B cell (primary cell): ENCODE results near the gene ADGRA3. TPM values are rescaled to one million over a fixed set of nuclear protein-coding genes. Genes with fewer than 3 reads are reported as not detected.

ENCODE experiments used
- ATAC-seq: fragments of 200-7000 bp; cut with Tn5 transposase; one replicate; pipeline ENCODE4 v1.10.0; 2021; ENCODE audit warnings: low read depth, mild to moderate bottlenecking, moderate number of reproducible peaks, moderate library complexity
- CTCF ChIA-PET: fragments of 350-600 bp; sonication (Branson Sonifier 250); formaldehyde crosslinking; loops from one replicate; lab custom pipeline; 2021; ENCODE audit warnings: antibody characterized with exemption, inconsistent platforms; lab: Charles Lee
- POLR2A ChIA-PET: fragments of 350-600 bp; sonication (Branson Sonifier 250); formaldehyde crosslinking; loops from one replicate; lab custom pipeline; 2021; ENCODE audit warnings: antibody characterized with exemption; lab: Charles Lee
- DNase-seq: peaks from one replicate; pipeline ENCODE4 v3.0.0; 2013
- H2AFZ ChIP-seq: 2 replicates; pipeline ENCODE4 v1.6.1; 2012; ENCODE audit warnings: mild to moderate bottlenecking, low read depth, low read length; ENCODE audit not compliant: insufficient read depth, poor library complexity, severe bottlenecking
- H3K27ac ChIP-seq, 2 donors: 1 replicate in 1 of 2; 2 replicates in 1 of 2; pipeline ENCODE4 v1.5.1; 2012 to 2013; ENCODE audit warnings: low read length in 2 of 2, mild to moderate bottlenecking in 2 of 2, moderate library complexity in 1 of 2
- H3K27me3 ChIP-seq, 4 experiments: fragments of 200-600 bp in 1 of 4; sonication (generic) in 1 of 4; replicated peaks in 1 of 4; 1 replicate in 2 of 4; 2 replicates in 2 of 4; pipeline versions ENCODE4 v1.6.1 to v1.7.0; 2013 to 2016; ENCODE audit warnings: low read length in 3 of 4, mild to moderate bottlenecking in 2 of 4, mixed read lengths in 1 of 4, moderate library complexity in 1 of 4; ENCODE audit not compliant: insufficient read depth in 4 of 4, control insufficient read depth in 3 of 4; ENCODE audit errors: control extremely low read depth in 1 of 4
- H3K36me3 ChIP-seq, 2 experiments: replicated peaks in 1 of 2; 1 replicate in 1 of 2; 2 replicates in 1 of 2; pipeline versions ENCODE4 v1.6.1 to v1.7.1; 2013; ENCODE audit warnings: low read length in 1 of 2; ENCODE audit not compliant: insufficient read depth in 2 of 2, control insufficient read depth in 1 of 2; ENCODE audit errors: control extremely low read depth in 1 of 2, extremely low read depth in 1 of 2
- H3K4me1 ChIP-seq, 2 donors: fragments of 200-600 bp in 1 of 2; sonication (generic) in 1 of 2; 1 replicate in 1 of 2; 2 replicates in 1 of 2; pipeline versions ENCODE4 v1.5.1 to v1.6.1; 2013 to 2017; ENCODE audit warnings: low read length in 2 of 2; ENCODE audit not compliant: control insufficient read depth in 2 of 2, insufficient read depth in 2 of 2
- H3K4me2 ChIP-seq: replicated peaks from 2 replicates; pipeline ENCODE3; 2012; ENCODE audit warnings: mild to moderate bottlenecking, low read depth, low read length; ENCODE audit not compliant: poor library complexity, severe bottlenecking
- H3K4me3 ChIP-seq, 5 experiments: fragments of 200-600 bp in 1 of 5; sonication (generic) in 1 of 5; 1 replicate in 3 of 5; 2 replicates in 2 of 5; pipeline versions ENCODE4 v1.5.1 to v1.7.0; 2011 to 2016; ENCODE audit warnings: low read length in 4 of 5, mild to moderate bottlenecking in 4 of 5, low read depth in 2 of 5, control low read depth in 1 of 5, moderate library complexity in 1 of 5; ENCODE audit not compliant: insufficient read depth in 1 of 5; ENCODE audit errors: control extremely low read depth in 1 of 5, extremely low read depth in 1 of 5
- H3K79me2 ChIP-seq: fragments of 200-600 bp; sonication (generic); one replicate; pipeline ENCODE4 v1.6.0; 2016; ENCODE audit warnings: low read length; ENCODE audit not compliant: control insufficient read depth, insufficient read depth
- H3K9ac ChIP-seq: fragments of 200-600 bp; sonication (generic); 2 replicates; pipeline ENCODE4 v1.6.1; 2017; ENCODE audit warnings: mild to moderate bottlenecking, low read length, moderate library complexity
- H3K9me3 ChIP-seq, 3 donors: one replicate each; pipeline versions ENCODE4 v1.6.1 to v1.7.1; 2013; ENCODE audit warnings: low read length in 2 of 3; ENCODE audit not compliant: control insufficient read depth in 2 of 3, insufficient read depth in 1 of 3; ENCODE audit errors: control extremely low read depth in 1 of 3
- H4K20me1 ChIP-seq: 2 replicates; pipeline ENCODE4 v1.6.0; 2012; ENCODE audit warnings: mild to moderate bottlenecking, low read length; ENCODE audit not compliant: insufficient read depth, control insufficient read depth, poor library complexity, severe bottlenecking
- H3K27ac Mint-ChIP-seq: one replicate; pipeline ENCODE4 v1.8.0; 2021; ENCODE audit warnings: mixed read lengths
- H3K27me3 Mint-ChIP-seq: one replicate; pipeline ENCODE4 v1.8.0; 2021; ENCODE audit warnings: mixed read lengths
- H3K4me1 Mint-ChIP-seq: one replicate; pipeline ENCODE4 v1.8.0; 2021; ENCODE audit warnings: mixed read lengths
- H3K4me3 Mint-ChIP-seq: one replicate; pipeline ENCODE4 v1.8.0; 2021; ENCODE audit warnings: mixed read lengths
- H3K9me3 Mint-ChIP-seq: one replicate; pipeline ENCODE4 v1.8.0; 2022; ENCODE audit warnings: mixed read lengths; ENCODE audit not compliant: insufficient read depth
- EZH2 ChIP-seq: IDR thresholded peaks from 2 replicates; pipeline ENCODE4 v1.6.1; 2012; ENCODE audit warnings: borderline replicate concordance, low read depth, mild to moderate bottlenecking, moderate library complexity, low read length; ENCODE audit not compliant: insufficient read depth, poor library complexity, severe bottlenecking
- WGBS: methylation state at CpG from one replicate; pipeline ENCODE4 v1.1.5; 2013; ENCODE audit warnings: missing lambda C conversion rate; ENCODE audit not compliant: insufficient coverage; 5-methylcytosine and 5-hydroxymethylcytosine counted together
- intact Hi-C: fragments of 100-400 bp; cut with micrococcal nuclease; formaldehyde crosslinking; loops from one replicate; pipeline ENCODE4 v1.10.0; 2022
- polyA plus RNA-seq: library from polyadenylated mRNA; depleted of rRNA; stranded (reverse); fragments of >200 nt; gene quantifications from 2 replicates; pipeline ENCODE4 v1.2.3, GENCODE V29; 2012
- total RNA-seq, 2 donors: library from RNA; stranded (reverse); fragments of 120-200 nt in 1 of 2; gene quantifications; 1 replicate in 1 of 2; 2 replicates in 1 of 2; pipeline versions ENCODE4 v1.2.3 to v1.2.4, GENCODE V29; 2013 to 2022
- TF ChIP-seq, protein P1 (sequence below): fragments of 200-600 bp; IDR thresholded peaks from one replicate; pipeline ENCODE4 v1.8.0; 2022; ENCODE audit warnings: antibody characterized with exemption, mild to moderate bottlenecking

Gene ADGRA3
- total and polyA plus RNA-seq, 2 donors (not counting 1 experiment from before 2014, with no cell fraction given) = 0.25 TPM; not detected in 1

DNA sequence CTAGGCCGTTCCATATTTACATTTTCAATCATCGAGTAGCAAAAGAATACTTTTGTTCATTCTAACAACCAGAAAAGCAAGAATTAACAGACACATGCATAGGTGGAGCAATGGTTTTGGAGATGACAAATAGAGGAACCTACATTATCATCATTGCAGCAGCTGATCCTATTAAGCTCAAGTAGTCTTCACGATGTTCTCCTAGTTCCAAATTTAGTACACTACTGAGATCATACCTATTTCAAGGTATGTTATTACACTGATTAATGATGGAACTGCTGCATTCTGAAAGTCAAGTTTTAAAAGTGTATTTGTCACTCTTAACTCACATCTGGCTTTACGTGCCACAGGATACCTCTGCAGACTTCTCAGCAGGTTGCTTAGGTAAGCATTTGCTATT, 87.4 kb downstream of the ADGRA3 start:
- H3K27ac ChIP-seq = no peak overlapping the region
- no peak overlapping the region for H3K4me2 ChIP-seq
- no peaks in the 10 kb centered on the region for H3K36me3 ChIP-seq
- no peaks in the 10 kb centered on the region for H3K9me3 ChIP-seq
- H4K20me1 ChIP-seq = no peaks in the 10 kb centered on the region
- DNase-seq (no peak), ATAC-seq (no peak)
- no peak overlapping the region for H3K4me3 ChIP-seq
- no peak overlapping the region for H2AFZ ChIP-seq
- Mint-ChIP-seq H3K9me3 (no peaks in the 10 kb centered on the region), H3K4me3 (no peak overlapping the region), H3K4me1 (no peaks in the 10 kb centered on the region), H3K27me3 (no peaks in the 10 kb centered on the region), H3K27ac (no peak overlapping the region)
- no peak overlapping the region for H3K9ac ChIP-seq
- TF ChIP-seq, protein P1, sequence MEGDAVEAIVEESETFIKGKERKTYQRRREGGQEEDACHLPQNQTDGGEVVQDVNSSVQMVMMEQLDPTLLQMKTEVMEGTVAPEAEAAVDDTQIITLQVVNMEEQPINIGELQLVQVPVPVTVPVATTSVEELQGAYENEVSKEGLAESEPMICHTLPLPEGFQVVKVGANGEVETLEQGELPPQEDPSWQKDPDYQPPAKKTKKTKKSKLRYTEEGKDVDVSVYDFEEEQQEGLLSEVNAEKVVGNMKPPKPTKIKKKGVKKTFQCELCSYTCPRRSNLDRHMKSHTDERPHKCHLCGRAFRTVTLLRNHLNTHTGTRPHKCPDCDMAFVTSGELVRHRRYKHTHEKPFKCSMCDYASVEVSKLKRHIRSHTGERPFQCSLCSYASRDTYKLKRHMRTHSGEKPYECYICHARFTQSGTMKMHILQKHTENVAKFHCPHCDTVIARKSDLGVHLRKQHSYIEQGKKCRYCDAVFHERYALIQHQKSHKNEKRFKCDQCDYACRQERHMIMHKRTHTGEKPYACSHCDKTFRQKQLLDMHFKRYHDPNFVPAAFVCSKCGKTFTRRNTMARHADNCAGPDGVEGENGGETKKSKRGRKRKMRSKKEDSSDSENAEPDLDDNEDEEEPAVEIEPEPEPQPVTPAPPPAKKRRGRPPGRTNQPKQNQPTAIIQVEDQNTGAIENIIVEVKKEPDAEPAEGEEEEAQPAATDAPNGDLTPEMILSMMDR = no peak
- TF ChIP-seq EZH2 = no peak
- no peaks in the 10 kb centered on the region for H3K4me1 ChIP-seq
- WGBS = 100% methylated on average over 1 of the region's 4 CpGs
- intact Hi-C loops = no loop called here
- H3K79me2 ChIP-seq = no peaks in the 10 kb centered on the region
- POLR2A ChIA-PET = no interaction called here
- no peaks in the 10 kb centered on the region for H3K27me3 ChIP-seq
- CTCF ChIA-PET = no interaction called here

DNA sequence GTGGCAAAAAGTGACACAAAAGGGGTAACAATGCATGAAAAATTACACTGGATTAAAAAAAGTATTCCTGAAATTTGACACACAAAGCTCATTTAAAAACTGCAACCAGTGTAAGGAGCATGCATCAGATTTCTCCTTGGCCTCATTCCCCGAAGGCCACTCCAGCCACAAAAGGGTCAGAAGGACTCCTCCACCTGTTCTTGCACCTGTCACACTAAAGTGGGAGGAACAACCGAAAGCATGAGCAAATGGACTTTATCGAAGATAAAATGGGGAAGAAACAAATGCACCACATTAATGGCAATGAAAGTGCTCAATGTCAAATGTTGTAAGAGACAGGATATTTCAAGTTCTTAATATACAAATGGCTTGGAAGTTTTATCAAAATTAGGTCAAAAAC, 88.2 kb downstream of the ADGRA3 start:
- Mint-ChIP-seq H3K27me3 (no peaks in the 10 kb centered on the region), H3K4me1 (no peaks in the 10 kb centered on the region), H3K9me3 (no peaks in the 10 kb centered on the region), H3K4me3 (no peak overlapping the region), H3K27ac (no peak overlapping the region)
- POLR2A ChIA-PET = no interaction called here
- H3K79me2 ChIP-seq = no peaks in the 10 kb centered on the region
- intact Hi-C loops = no loop called here
- no peak overlapping the region for H3K9ac ChIP-seq
- CTCF ChIA-PET = no interaction called here
- H3K4me3 ChIP-seq = no peak overlapping the region
- H2AFZ ChIP-seq = no peak overlapping the region
- no peak overlapping the region for H3K27ac ChIP-seq
- H3K4me1 ChIP-seq = no peaks in the 10 kb centered on the region
- no peaks in the 10 kb centered on the region for H3K27me3 ChIP-seq
- DNase-seq = no peak
- no peaks in the 10 kb centered on the region for H3K36me3 ChIP-seq
- H4K20me1 ChIP-seq = no peaks in the 10 kb centered on the region
- WGBS = no CpG with 5 or more reads among the region's 3 CpGs
- no peaks in the 10 kb centered on the region for H3K9me3 ChIP-seq
- no peak for TF ChIP-seq EZH2
- TF ChIP-seq, protein P1 = no peak
- ATAC-seq = no peak
- H3K4me2 ChIP-seq = no peak overlapping the region
